H1 (cell line): ENCODE results near the gene TARS2. TPM values are rescaled to one million over a fixed set of nuclear protein-coding genes. Genes with fewer than 3 reads are reported as not detected.

Source experiments
- CTCF ChIA-PET: fragments of 300-600 bp; sonication (Branson Sonifier 250); formaldehyde crosslinking; loops from one replicate; lab custom pipeline; 2021; ENCODE audit not compliant: partially characterized antibody; lab: Charles Lee
- POLR2A ChIA-PET: fragments of 300-600 bp; sonication (Branson Sonifier 250); formaldehyde crosslinking; loops from one replicate; lab custom pipeline; 2021; ENCODE audit warnings: inconsistent platforms; ENCODE audit not compliant: partially characterized antibody; lab: Charles Lee
- DNase-seq, 2 experiments: peaks; one replicate each; pipeline versions ENCODE4 v3.0.0 to v3.0.0-alpha.2; 2010 to 2022; ENCODE audit warnings: low spot score in 2 of 2, low read depth in 1 of 2, mixed read lengths in 1 of 2
- FAIRE-seq: peaks from 2 replicates; lab custom pipeline; 2011; peaks lifted over from hg19 to GRCh38; lab: Jason Lieb, UNC
- H2AFZ ChIP-seq: 2 replicates; pipeline ENCODE4 v1.8.1; 2012; ENCODE audit warnings: low read length, inconsistent platforms
- H2AK5ac ChIP-seq: 2 replicates; pipeline ENCODE4 v1.6.1; 2013; ENCODE audit warnings: low read depth, low read length
- H2BK120ac ChIP-seq: replicated peaks from 2 replicates; pipeline ENCODE3; 2013; ENCODE audit warnings: low read depth, low read length, inconsistent platforms
- H2BK12ac ChIP-seq: 2 replicates; pipeline ENCODE4 v1.6.1; 2013; ENCODE audit warnings: low read depth, low read length
- H2BK15ac ChIP-seq: 2 replicates; pipeline ENCODE4 v1.6.1; 2013; ENCODE audit warnings: low read length
- H2BK20ac ChIP-seq: 2 replicates; pipeline ENCODE4 v1.6.1; 2013; ENCODE audit warnings: low read length
- H2BK5ac ChIP-seq: 2 replicates; pipeline ENCODE4 v1.6.1; 2013; ENCODE audit warnings: low read depth, low read length
- H3K14ac ChIP-seq: 2 replicates; pipeline ENCODE4 v1.6.1; 2013; ENCODE audit warnings: inconsistent platforms; ENCODE audit not compliant: insufficient read length
- H3K18ac ChIP-seq: 2 replicates; pipeline ENCODE4 v1.6.1; 2013; ENCODE audit warnings: low read length; ENCODE audit errors: extremely low read depth
- H3K23ac ChIP-seq: 2 replicates; pipeline ENCODE4 v1.6.1; 2013; ENCODE audit warnings: inconsistent platforms; ENCODE audit not compliant: insufficient read length
- H3K23me2 ChIP-seq: 2 replicates; pipeline ENCODE4 v1.6.1; 2013; ENCODE audit warnings: low read depth, low read length
- H3K27ac ChIP-seq: 2 replicates; pipeline ENCODE4 v1.6.1; 2011; ENCODE audit warnings: low read depth, low read length, inconsistent platforms
- H3K27me3 ChIP-seq, 4 experiments: replicated peaks in 1 of 4; 1 replicate in 1 of 4; 2 replicates in 3 of 4; pipeline versions ENCODE4 v1.6.1 to v1.8.1; 2011 to 2013; ENCODE audit warnings: low read length in 3 of 4, mild to moderate bottlenecking in 3 of 4, inconsistent platforms in 2 of 4, mixed read lengths in 2 of 4, moderate library complexity in 1 of 4; ENCODE audit not compliant: control insufficient read depth in 3 of 4, insufficient read depth in 3 of 4; ENCODE audit errors: extremely low read depth in 1 of 4
- H3K36me3 ChIP-seq, 4 experiments: 2 replicates each; pipeline versions ENCODE4 v1.6.1 to v1.8.1; 2011 to 2013; ENCODE audit warnings: mild to moderate bottlenecking in 4 of 4, low read length in 3 of 4, moderate library complexity in 2 of 4, control low read depth in 1 of 4, inconsistent platforms in 1 of 4; ENCODE audit not compliant: insufficient read depth in 4 of 4, control insufficient read depth in 2 of 4
- H3K4ac ChIP-seq: replicated peaks from 2 replicates; pipeline ENCODE3; 2013; ENCODE audit warnings: low read length, low read depth, mixed read lengths, inconsistent platforms; ENCODE audit not compliant: insufficient read length
- H3K4me1 ChIP-seq, 4 experiments: replicated peaks in 1 of 4; 1 replicate in 1 of 4; 2 replicates in 3 of 4; pipeline versions ENCODE4 v1.6.1 to v1.8.1; 2011 to 2013; ENCODE audit warnings: low read length in 3 of 4, inconsistent platforms in 2 of 4, mixed read lengths in 1 of 4; ENCODE audit not compliant: insufficient read depth in 4 of 4, control insufficient read depth in 3 of 4
- H3K4me2 ChIP-seq, 2 experiments: 2 replicates each; pipeline versions ENCODE4 v1.6.1 to v1.8.1; 2011 to 2013; ENCODE audit warnings: low read depth in 2 of 2, low read length in 2 of 2, control low read depth in 1 of 2, inconsistent platforms in 1 of 2, mild to moderate bottlenecking in 1 of 2; ENCODE audit not compliant: insufficient read depth in 1 of 2
- H3K4me3 ChIP-seq, 4 experiments: fragments of 200-600, 300-600 bp in 1 of 4; sonication (generic), shearing (Covaris generic), sonication (Bioruptor Twin) in 1 of 4; 2 replicates each; pipeline versions ENCODE4 v1.5.1 to v1.8.1; 2011 to 2016; ENCODE audit warnings: low read length in 4 of 4, low read depth in 3 of 4, control low read depth in 2 of 4, inconsistent platforms in 2 of 4, mild to moderate bottlenecking in 2 of 4, mixed read lengths in 1 of 4, moderate library complexity in 1 of 4; ENCODE audit not compliant: insufficient read depth in 2 of 4; ENCODE audit errors: extremely low read depth in 1 of 4
- H3K56ac ChIP-seq: replicated peaks from 2 replicates; pipeline ENCODE3; 2013; ENCODE audit warnings: low read depth, mild to moderate bottlenecking, mixed read lengths, low read length, inconsistent platforms; ENCODE audit not compliant: insufficient read length
- H3K79me1 ChIP-seq: 2 replicates; pipeline ENCODE4 v1.6.1; 2013; ENCODE audit warnings: low read depth, low read length, control low read depth
- H3K79me2 ChIP-seq, 2 experiments: 2 replicates each; pipeline versions ENCODE4 v1.6.1 to v1.8.1; 2012 to 2013; ENCODE audit warnings: low read length in 2 of 2, mild to moderate bottlenecking in 2 of 2, inconsistent platforms in 1 of 2; ENCODE audit not compliant: insufficient read depth in 2 of 2, control insufficient read depth in 1 of 2
- H3K9ac ChIP-seq, 4 experiments: replicated peaks in 1 of 4; 1 replicate in 1 of 4; 2 replicates in 3 of 4; pipeline versions ENCODE4 v1.6.1 to v1.8.1; 2011 to 2013; ENCODE audit warnings: low read depth in 3 of 4, low read length in 3 of 4, control low read depth in 2 of 4, mild to moderate bottlenecking in 2 of 4, moderate library complexity in 2 of 4, inconsistent platforms in 1 of 4; ENCODE audit errors: extremely low read depth in 1 of 4
- H3K9me3 ChIP-seq, 2 experiments: 2 replicates each; pipeline versions ENCODE4 v1.6.1 to v1.8.1; 2012 to 2013; ENCODE audit warnings: mild to moderate bottlenecking in 2 of 2, moderate library complexity in 2 of 2, control low read depth in 1 of 2, inconsistent platforms in 1 of 2, low read depth in 1 of 2, low read length in 1 of 2, mixed read lengths in 1 of 2; ENCODE audit not compliant: insufficient read depth in 2 of 2
- H4K20me1 ChIP-seq, 2 experiments: replicated peaks in 1 of 2; 2 replicates each; pipeline versions ENCODE3 to v1.8.1; 2011 to 2013; ENCODE audit warnings: inconsistent platforms in 2 of 2, low read length in 2 of 2, mild to moderate bottlenecking in 1 of 2; ENCODE audit not compliant: insufficient read depth in 2 of 2, control insufficient read depth in 1 of 2
- H4K5ac ChIP-seq: 2 replicates; pipeline ENCODE4 v1.6.1; 2013; ENCODE audit warnings: low read length, low read depth, mixed read lengths, inconsistent platforms; ENCODE audit not compliant: insufficient read length
- H4K8ac ChIP-seq: 2 replicates; pipeline ENCODE4 v1.8.0; 2013; ENCODE audit warnings: mild to moderate bottlenecking, moderate library complexity, low read length, inconsistent platforms; ENCODE audit not compliant: insufficient read depth; ENCODE audit errors: extremely low read depth
- H4K91ac ChIP-seq: replicated peaks from 2 replicates; pipeline ENCODE3; 2013; ENCODE audit warnings: low read length, mixed read lengths, inconsistent platforms; ENCODE audit not compliant: insufficient read length
- ATF2 ChIP-seq: IDR thresholded peaks from 2 replicates; pipeline ENCODE4 v1.6.1; 2012; ENCODE audit warnings: low read length, inconsistent platforms
- BACH1 ChIP-seq: IDR thresholded peaks from 2 replicates; pipeline ENCODE4 v1.6.1; 2012; ENCODE audit warnings: low read length, improper control_type of control experiment
- CBX8 ChIP-seq: fragments of 300-800, 300-1000 bp; sonication (generic); IDR thresholded peaks from 2 replicates; pipeline ENCODE4 v1.7.1; 2016; ENCODE audit warnings: low read depth, low read length, borderline replicate concordance
- CEBPB ChIP-seq: IDR thresholded peaks from 2 replicates; pipeline ENCODE4 v1.6.1; 2012; ENCODE audit warnings: low read depth, low read length
- FOSL1 ChIP-seq: IDR thresholded peaks from 2 replicates; pipeline ENCODE4 v1.6.1; 2011; ENCODE audit warnings: mild to moderate bottlenecking, low read depth, low read length, moderate library complexity; ENCODE audit not compliant: insufficient read depth
- GTF2F1 ChIP-seq: IDR thresholded peaks from 2 replicates; pipeline ENCODE4 v1.6.1; 2012; ENCODE audit warnings: low read depth, low read length, improper control_type of control experiment, borderline replicate concordance
- JUND ChIP-seq: IDR thresholded peaks from 2 replicates; pipeline ENCODE4 v1.6.1; 2011; ENCODE audit warnings: mild to moderate bottlenecking, improper control_type of control experiment, low read length
- MAFK ChIP-seq: IDR thresholded peaks from 2 replicates; pipeline ENCODE4 v1.6.1; 2012; ENCODE audit warnings: low read depth, mild to moderate bottlenecking, improper control_type of control experiment, low read length
- RBBP5 ChIP-seq: IDR thresholded peaks from 2 replicates; pipeline ENCODE4 v1.7.1; 2012; ENCODE audit warnings: low read depth, mild to moderate bottlenecking, inconsistent platforms, low read length, moderate library complexity, borderline replicate concordance
- SP4 ChIP-seq: IDR thresholded peaks from 2 replicates; pipeline ENCODE4 v1.6.1; 2012; ENCODE audit warnings: low read length, inconsistent platforms
- SRF ChIP-seq: IDR thresholded peaks from 2 replicates; pipeline ENCODE4 v1.6.1; 2011; ENCODE audit warnings: mild to moderate bottlenecking, low read depth, low read length, moderate library complexity
- TCF12 ChIP-seq: IDR thresholded peaks from 2 replicates; pipeline ENCODE4 v1.6.1; 2011; ENCODE audit warnings: low read depth, mild to moderate bottlenecking, low read length
- WGBS, 2 experiments: shearing (Covaris generic) in 1 of 2; methylation state at CpG; one replicate each; pipeline versions ENCODE4 v1.1.6 to v1.1.7; 2013 to 2015; ENCODE audit warnings: low lambda C conversion rate in 2 of 2, mixed read lengths in 2 of 2, inconsistent platforms in 1 of 2, low coverage in 1 of 2, missing lambda C conversion rate in 1 of 2; ENCODE audit not compliant: insufficient replicate concordance in 2 of 2, insufficient coverage in 1 of 2, insufficient read length in 1 of 2; ENCODE audit errors: extremely low coverage in 1 of 2, missing lambda C conversion rate in 1 of 2; 5-methylcytosine and 5-hydroxymethylcytosine counted together
- polyA plus RNA-seq, 7 experiments: library from polyadenylated mRNA; depleted of rRNA in 3 of 7; stranded (reverse) in 5 of 7; unstranded in 2 of 7; fragments of >200 nt in 5 of 7; fragments of 200-250 nt in 2 of 7; gene quantifications; 1 replicate in 5 of 7; 2 replicates in 1 of 7; 4 replicates in 1 of 7; pipeline versions ENCODE4 v1.2.1 to v1.2.3, GENCODE V29; 2011 to 2013; ENCODE audit warnings: missing spikeins in 2 of 7, mixed read lengths in 2 of 7
- total RNA-seq: library from RNA; stranded (reverse); fragmentation: NEBNext Ultra II Directional; extraction: Animal tissue kit (Norgen Biotek cat#: 25700); gene quantifications from 2 replicates; pipeline ENCODE4 v1.2.1, GENCODE V29; 2021
- TF ChIP-seq, protein P1 (sequence below): IDR thresholded peaks from 2 replicates; pipeline ENCODE4 v1.6.1; 2011; ENCODE audit warnings: low read depth, mild to moderate bottlenecking, low read length; ENCODE audit not compliant: insufficient read depth

Gene TARS2
- total and polyA plus RNA-seq, 2 of the 8 experiments (the other 6 are each of a cell fraction or from before 2014, with no cell fraction given): 38.9 to 39.1 TPM

DNA sequence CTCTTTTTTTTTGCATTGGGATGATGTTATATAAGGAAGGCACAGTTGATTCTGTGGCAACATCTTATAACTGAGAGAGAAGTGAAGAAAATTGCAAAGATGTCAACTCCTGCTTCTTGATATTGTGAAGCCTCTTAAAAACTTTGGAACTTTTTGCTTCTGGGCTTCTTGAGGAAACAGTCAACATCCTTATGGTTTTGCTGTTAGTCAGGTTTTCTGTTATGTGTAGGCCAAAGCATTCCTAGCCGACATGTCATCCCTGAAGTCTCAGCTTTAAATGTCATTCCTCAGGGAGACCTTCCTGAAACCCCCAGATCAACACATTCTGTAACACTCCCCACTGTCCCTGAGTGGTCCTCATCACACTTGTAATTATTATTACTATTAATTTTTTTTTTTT lies 41.0 kb downstream of the TARS2 start:
- no peak overlapping the region for H3K14ac ChIP-seq
- H3K9ac ChIP-seq: no peak overlapping the region
- H3K9me3 ChIP-seq: no peaks in the 10 kb centered on the region
- H2AFZ ChIP-seq: no peak overlapping the region
- no peak overlapping the region for H3K4me2 ChIP-seq
- ChIA-PET CTCF (interaction anchor here (14.2 to 22.4 kb wide), 2 partner anchors 4 to 11 kb away, joined by 253 read pairs; partner anchors contain the start of genes ECM1 and FALEC), POLR2A (interaction anchor here (1.2 kb wide), 1 partner anchor 19 kb away, joined by 3 read pairs; no protein-coding TSS in a partner anchor)
- no peak overlapping the region for H3K4ac ChIP-seq
- H2BK20ac ChIP-seq: no peak overlapping the region
- 100% methylated on average over 1 of the region's 1 CpG; no CpG with 5 or more reads in 1 of the 2 experiments for WGBS, 2 experiments
- H3K79me1 ChIP-seq: no peaks in the 10 kb centered on the region
- FAIRE-seq (no peak), DNase-seq (no peak)
- H4K5ac ChIP-seq: no peak overlapping the region
- no peak overlapping the region for H2BK120ac ChIP-seq
- no peak overlapping the region for H3K56ac ChIP-seq
- H2AK5ac ChIP-seq: no peak overlapping the region
- H4K20me1 ChIP-seq: no peaks in the 10 kb centered on the region
- no peak overlapping the region for H4K91ac ChIP-seq
- no peaks in the 10 kb centered on the region for H3K27me3 ChIP-seq
- H2BK12ac ChIP-seq: no peak overlapping the region
- H3K18ac ChIP-seq: no peak overlapping the region
- H2BK5ac ChIP-seq: no peak overlapping the region
- no peaks in the 10 kb centered on the region for H3K23me2 ChIP-seq
- no peak overlapping the region for H3K23ac ChIP-seq
- H2BK15ac ChIP-seq: no peak overlapping the region
- no peaks in the 10 kb centered on the region for H3K36me3 ChIP-seq
- no peak overlapping the region for H3K27ac ChIP-seq
- no peak overlapping the region for H3K4me3 ChIP-seq
- no peak overlapping the region for H4K8ac ChIP-seq
- H3K79me2 ChIP-seq: no peaks in the 10 kb centered on the region
- no peaks in the 10 kb centered on the region for H3K4me1 ChIP-seq
- TF ChIP-seq GTF2F1: no peak
- no peak for TF ChIP-seq CBX8
- no peak for TF ChIP-seq SP4
- no peak for TF ChIP-seq TCF12
- no peak for TF ChIP-seq ATF2
- TF ChIP-seq, protein P1, sequence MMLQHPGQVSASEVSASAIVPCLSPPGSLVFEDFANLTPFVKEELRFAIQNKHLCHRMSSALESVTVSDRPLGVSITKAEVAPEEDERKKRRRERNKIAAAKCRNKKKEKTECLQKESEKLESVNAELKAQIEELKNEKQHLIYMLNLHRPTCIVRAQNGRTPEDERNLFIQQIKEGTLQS: no peak
- no peak for TF ChIP-seq BACH1
- no peak for TF ChIP-seq JUND
- TF ChIP-seq RBBP5: no peak
- no peak for TF ChIP-seq SRF
- TF ChIP-seq FOSL1: no peak
- TF ChIP-seq MAFK: no peak
- no peak for TF ChIP-seq CEBPB
